ENCODE data around the gene LRCH4. TPM values are rescaled to one million over a fixed set of nuclear protein-coding genes. Genes with fewer than 3 reads are reported as not detected.
"Not testable (repeated sequence)": the region's sequence is repeated elsewhere in the genome, so short reads cannot be mapped to it uniquely, and the experiment has no call there.

The LRCH4 gene
- total and polyA plus RNA-seq, 2 experiments from 2014 or later: 103 to 108 TPM

GRCh38 chr7:100532165-100533022 is 53.5 kb downstream of the LRCH4 start:
- H3K9me3 ChIP-seq (ENCODE audit: low read depth): no peaks in the 10 kb centered on the region
- DNase-seq (ENCODE audit: low read depth in 1 of 2, low spot score in 1 of 2): no peak
- H3K4me3 ChIP-seq: no peak overlapping the region
- no peaks in the 10 kb centered on the region for H3K4me1 ChIP-seq (ENCODE audit: low read depth)
- no peaks in the 10 kb centered on the region for H3K36me3 ChIP-seq
- TF ChIP-seq, protein P1, sequence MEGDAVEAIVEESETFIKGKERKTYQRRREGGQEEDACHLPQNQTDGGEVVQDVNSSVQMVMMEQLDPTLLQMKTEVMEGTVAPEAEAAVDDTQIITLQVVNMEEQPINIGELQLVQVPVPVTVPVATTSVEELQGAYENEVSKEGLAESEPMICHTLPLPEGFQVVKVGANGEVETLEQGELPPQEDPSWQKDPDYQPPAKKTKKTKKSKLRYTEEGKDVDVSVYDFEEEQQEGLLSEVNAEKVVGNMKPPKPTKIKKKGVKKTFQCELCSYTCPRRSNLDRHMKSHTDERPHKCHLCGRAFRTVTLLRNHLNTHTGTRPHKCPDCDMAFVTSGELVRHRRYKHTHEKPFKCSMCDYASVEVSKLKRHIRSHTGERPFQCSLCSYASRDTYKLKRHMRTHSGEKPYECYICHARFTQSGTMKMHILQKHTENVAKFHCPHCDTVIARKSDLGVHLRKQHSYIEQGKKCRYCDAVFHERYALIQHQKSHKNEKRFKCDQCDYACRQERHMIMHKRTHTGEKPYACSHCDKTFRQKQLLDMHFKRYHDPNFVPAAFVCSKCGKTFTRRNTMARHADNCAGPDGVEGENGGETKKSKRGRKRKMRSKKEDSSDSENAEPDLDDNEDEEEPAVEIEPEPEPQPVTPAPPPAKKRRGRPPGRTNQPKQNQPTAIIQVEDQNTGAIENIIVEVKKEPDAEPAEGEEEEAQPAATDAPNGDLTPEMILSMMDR (IDR thresholded peaks at IDR 0.05; ENCODE audit: low read depth, low read length): no peak
- no peaks in the 10 kb centered on the region for H3K27me3 ChIP-seq
- no peak overlapping the region for H3K27ac ChIP-seq

DNA sequence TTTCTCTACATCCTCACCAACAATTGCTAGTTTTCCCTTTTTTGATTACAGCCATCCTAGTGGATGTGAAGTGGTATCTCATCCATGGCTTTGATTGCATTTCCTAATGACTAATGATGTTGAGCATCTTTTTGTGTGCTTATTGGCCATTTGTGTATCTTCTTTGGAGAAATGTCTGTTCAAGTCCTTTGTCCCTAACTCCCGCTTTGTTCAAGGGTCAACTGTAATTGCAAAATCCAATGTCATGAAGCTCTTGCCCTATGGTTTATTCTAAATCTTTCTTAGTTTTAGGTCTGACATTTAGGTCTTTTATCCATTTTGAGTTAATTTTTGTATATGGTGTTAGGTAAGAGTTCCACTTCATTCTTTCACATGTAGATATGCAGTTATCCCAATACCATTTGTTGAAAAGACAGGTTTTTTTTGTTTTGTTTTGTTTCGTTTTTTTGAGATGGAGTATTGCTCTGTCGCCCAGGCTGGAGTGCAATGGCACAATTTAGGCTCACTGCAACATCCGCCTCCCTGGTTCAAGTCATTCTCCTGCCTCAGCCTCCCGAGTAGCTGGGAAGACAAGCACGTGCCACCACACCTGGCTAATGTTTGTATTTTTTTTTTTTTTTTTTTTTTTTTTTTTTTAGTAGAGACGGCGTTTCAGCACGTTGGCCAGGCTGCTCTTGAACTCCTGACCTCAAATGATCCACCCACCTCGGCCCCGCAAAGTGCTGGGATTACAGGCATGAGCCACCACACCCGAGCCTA is 57.6 kb downstream of the LRCH4 start:
- not testable (repeated sequence) for H3K27me3 ChIP-seq; H3K4me1 ChIP-seq (ENCODE audit: low read depth); H3K9me3 ChIP-seq (ENCODE audit: low read depth); H3K36me3 ChIP-seq; DNase-seq (ENCODE audit: low read depth in 1 of 2, low spot score in 1 of 2); H3K4me3 ChIP-seq; H3K27ac ChIP-seq

Other genes starting within 250 kb of the LRCH4 start
- gene PILRB, start 228.0 kb downstream of the LRCH4 start, total RNA-seq: 28.5 and 29.1 TPM in 2 replicates
- gene PILRB, start 228.0 kb downstream of the LRCH4 start, polyA plus RNA-seq: 29.2 and 31.0 TPM in 2 replicates
- 2.9 and 3.1 TPM in 2 replicates for gene PILRA, start 212.6 kb downstream of the LRCH4 start, total RNA-seq
- gene PILRA, start 212.6 kb downstream of the LRCH4 start, polyA plus RNA-seq: 2.3 and 4.0 TPM in 2 replicates
- gene ZCWPW1, start 157.4 kb downstream of the LRCH4 start, total RNA-seq: 7.9 and 8.1 TPM in 2 replicates
- gene ZCWPW1, start 157.4 kb downstream of the LRCH4 start, polyA plus RNA-seq: 13.0 and 18.0 TPM in 2 replicates
- 28.5 and 41.7 TPM in 2 replicates for gene MEPCE, start 156.3 kb downstream of the LRCH4 start, total RNA-seq
- 21.5 and 27.0 TPM in 2 replicates for gene MEPCE, start 156.3 kb downstream of the LRCH4 start, polyA plus RNA-seq
- gene PPP1R35, start 149.6 kb downstream of the LRCH4 start, total RNA-seq: 51.5 and 81.5 TPM in 2 replicates
- gene PPP1R35, start 149.6 kb downstream of the LRCH4 start, polyA plus RNA-seq: 78.7 and 108 TPM in 2 replicates
- 0.28 and 1.6 TPM in 2 replicates for gene SPACDR, start 121.9 kb downstream of the LRCH4 start, total RNA-seq
- 0.79 and 1.2 TPM in 2 replicates for gene SPACDR, start 121.9 kb downstream of the LRCH4 start, polyA plus RNA-seq
- 103 and 133 TPM in 2 replicates for gene TSC22D4, start 106.9 kb downstream of the LRCH4 start, total RNA-seq
- 91.9 and 138 TPM in 2 replicates for gene TSC22D4, start 106.9 kb downstream of the LRCH4 start, polyA plus RNA-seq
- gene NYAP1, start 102.2 kb downstream of the LRCH4 start, total RNA-seq: 9.0 and 13.0 TPM in 2 replicates
- 0.06 and 0.22 TPM in 2 replicates for gene NYAP1, start 102.2 kb downstream of the LRCH4 start, polyA plus RNA-seq
- 18.3 and 21.7 TPM in 2 replicates for gene AGFG2, start 46.9 kb downstream of the LRCH4 start, total RNA-seq
- 9.3 and 17.0 TPM in 2 replicates for gene AGFG2, start 46.9 kb downstream of the LRCH4 start, polyA plus RNA-seq
- 1.4 and 1.5 TPM in 2 replicates for gene SAP25, start 12.2 kb downstream of the LRCH4 start, total RNA-seq
- gene SAP25, start 12.2 kb downstream of the LRCH4 start, polyA plus RNA-seq: 2.7 and 3.9 TPM in 2 replicates
- gene FBXO24, start 199 bp upstream of the LRCH4 start, total RNA-seq: 0.78 and 1.9 TPM in 2 replicates
- 2.3 and 4.1 TPM in 2 replicates for gene FBXO24, start 199 bp upstream of the LRCH4 start, polyA plus RNA-seq
- 43.2 and 46.3 TPM in 2 replicates for gene PCOLCE, start 16.2 kb upstream of the LRCH4 start, total RNA-seq
- gene PCOLCE, start 16.2 kb upstream of the LRCH4 start, polyA plus RNA-seq: 70.4 and 111 TPM in 2 replicates
- 30.1 and 36.0 TPM in 2 replicates for gene MOSPD3, start 26.4 kb upstream of the LRCH4 start, total RNA-seq
- gene MOSPD3, start 26.4 kb upstream of the LRCH4 start, polyA plus RNA-seq: 67.8 and 83.3 TPM in 2 replicates
- 0.89 and 2.5 TPM in 2 replicates for gene TFR2, start 55.4 kb upstream of the LRCH4 start, total RNA-seq
- gene TFR2, start 55.4 kb upstream of the LRCH4 start, polyA plus RNA-seq: 0.39 TPM in 1 of 2 replicates, not detected in the other
- not detected in 2 replicates for gene ACTL6B, start 70.3 kb upstream of the LRCH4 start, total RNA-seq
- gene ACTL6B, start 70.3 kb upstream of the LRCH4 start, polyA plus RNA-seq: not detected in 2 replicates
- gene GNB2, start 87.6 kb upstream of the LRCH4 start, total RNA-seq: 233 and 234 TPM in 2 replicates
- 241 and 286 TPM in 2 replicates for gene GNB2, start 87.6 kb upstream of the LRCH4 start, polyA plus RNA-seq
- gene GIGYF1, start 108.1 kb upstream of the LRCH4 start, total RNA-seq: 31.9 and 53.2 TPM in 2 replicates
- 14.0 and 20.1 TPM in 2 replicates for gene GIGYF1, start 108.1 kb upstream of the LRCH4 start, polyA plus RNA-seq
- gene POP7, start 120.0 kb upstream of the LRCH4 start, total RNA-seq: 30.6 and 45.7 TPM in 2 replicates
- 40.2 and 68.3 TPM in 2 replicates for gene POP7, start 120.0 kb upstream of the LRCH4 start, polyA plus RNA-seq
- 0.60 TPM in 1 of 2 replicates, not detected in the other for gene EPO, start 134.3 kb upstream of the LRCH4 start, total RNA-seq
- 0.34 and 0.46 TPM in 2 replicates for gene EPO, start 134.3 kb upstream of the LRCH4 start, polyA plus RNA-seq
- gene ZAN, start 147.5 kb upstream of the LRCH4 start, total RNA-seq: not detected in 2 replicates
- not detected in 2 replicates for gene ZAN, start 147.5 kb upstream of the LRCH4 start, polyA plus RNA-seq
- 48.9 and 53.6 TPM in 2 replicates for gene EPHB4, start 241.4 kb upstream of the LRCH4 start, total RNA-seq
- gene EPHB4, start 241.4 kb upstream of the LRCH4 start, polyA plus RNA-seq: 29.5 and 33.4 TPM in 2 replicates

Measured in cardiac muscle cell (in vitro differentiated cells and primary cell).